Common myeloid progenitor, CD34-positive (primary cell): Measurements from ENCODE around the gene CALY.

Experiments
- CTCF ChIA-PET: fragments of 350-600 bp; sonication (Branson Sonifier 250); formaldehyde crosslinking; loops from one replicate; lab custom pipeline; 2021; ENCODE audit warnings: antibody characterized with exemption; lab: Charles Lee
- POLR2A ChIA-PET: fragments of 350-600 bp; sonication (Branson Sonifier 250); formaldehyde crosslinking; loops from one replicate; lab custom pipeline; 2021; ENCODE audit warnings: antibody characterized with exemption; lab: Charles Lee
- DNase-seq, 3 donors: peaks; one replicate each; pipeline versions ENCODE4 v3.0.0 to v3.0.0-alpha.2; 2013
- H3K27ac ChIP-seq, 2 experiments: 1 replicate in 1 of 2; 2 replicates in 1 of 2; pipeline ENCODE4 v1.7.0; 2013; ENCODE audit warnings: inconsistent platforms in 2 of 2, low read length in 2 of 2, mild to moderate bottlenecking in 2 of 2, low read depth in 1 of 2, moderate library complexity in 1 of 2; ENCODE audit not compliant: severe bottlenecking in 2 of 2, insufficient read depth in 1 of 2, poor library complexity in 1 of 2
- H3K27me3 ChIP-seq, 5 experiments: replicated peaks in 2 of 5; 1 replicate in 3 of 5; 2 replicates in 2 of 5; pipeline versions ENCODE4 v1.6.1 to v1.7.0; 2013; ENCODE audit warnings: low read length in 4 of 5, mild to moderate bottlenecking in 2 of 5, moderate library complexity in 2 of 5, inconsistent platforms in 1 of 5; ENCODE audit not compliant: insufficient read depth in 5 of 5, control insufficient read depth in 4 of 5
- H3K36me3 ChIP-seq, 4 experiments: 1 replicate in 2 of 4; 2 replicates in 2 of 4; pipeline versions ENCODE4 v1.6.1 to v1.7.0; 2013; ENCODE audit warnings: low read length in 3 of 4, control low read depth in 1 of 4, mild to moderate bottlenecking in 1 of 4; ENCODE audit not compliant: control insufficient read depth in 4 of 4, insufficient read depth in 4 of 4
- H3K4me1 ChIP-seq, 4 experiments: 1 replicate in 3 of 4; 2 replicates in 1 of 4; pipeline versions ENCODE4 v1.6.1 to v1.7.1; 2013; ENCODE audit warnings: low read length in 3 of 4, mild to moderate bottlenecking in 3 of 4, control low read depth in 1 of 4, inconsistent platforms in 1 of 4, moderate library complexity in 1 of 4; ENCODE audit not compliant: control insufficient read depth in 4 of 4, insufficient read depth in 4 of 4; ENCODE audit errors: control extremely low read depth in 1 of 4
- H3K4me3 ChIP-seq, 7 experiments: 1 replicate in 4 of 7; 2 replicates in 3 of 7; pipeline versions ENCODE4 v1.5.1 to v1.7.0; 2013; ENCODE audit warnings: mild to moderate bottlenecking in 7 of 7, low read length in 6 of 7, moderate library complexity in 6 of 7, inconsistent platforms in 2 of 7, low read depth in 2 of 7, control low read depth in 1 of 7; ENCODE audit not compliant: insufficient read depth in 4 of 7, control insufficient read depth in 1 of 7; ENCODE audit errors: extremely low read depth in 1 of 7
- H3K9me3 ChIP-seq, 5 experiments: 1 replicate in 4 of 5; 2 replicates in 1 of 5; pipeline versions ENCODE4 v1.6.1 to v1.7.1; 2013; ENCODE audit warnings: low read length in 4 of 5, mild to moderate bottlenecking in 2 of 5, inconsistent platforms in 1 of 5, low read depth in 1 of 5, moderate library complexity in 1 of 5; ENCODE audit not compliant: control insufficient read depth in 4 of 5, insufficient read depth in 2 of 5; ENCODE audit errors: control extremely low read depth in 1 of 5
- WGBS: methylation state at CpG from one replicate; pipeline ENCODE4 v1.1.5; 2013; ENCODE audit not compliant: insufficient coverage; 5-methylcytosine and 5-hydroxymethylcytosine counted together

CALY gene

DNA sequence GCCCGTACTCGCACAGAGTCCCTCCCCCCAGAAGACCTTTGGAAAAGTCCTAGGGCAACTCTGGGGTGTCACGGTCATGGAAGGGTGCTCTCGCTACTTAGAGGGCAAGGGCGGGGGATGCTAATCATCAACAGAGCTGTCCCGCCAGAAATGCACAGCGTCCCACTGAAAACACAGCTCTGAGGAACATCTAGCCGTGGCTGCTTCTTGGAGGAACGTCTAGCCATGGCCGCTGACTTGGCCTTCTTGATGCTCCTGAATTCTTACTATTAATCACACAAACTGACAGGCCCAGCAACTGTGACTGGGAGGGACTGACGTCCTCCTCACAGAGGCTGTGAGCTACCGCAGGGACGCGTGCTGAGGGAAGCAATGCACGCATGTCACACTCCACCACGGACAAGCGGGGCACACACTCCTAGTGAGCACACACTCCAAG lies 29.7 kb downstream of the CALY start:
- Histone ChIP-seq H3K9me3 (no peaks in the 10 kb centered on the region), H3K36me3 (peaks cover 3 to 32% (median 23%) of the 10 kb centered on the region in 4 experiments), H3K4me3 (peak overlapping the region in 2 of 7 experiments; percentile 81 to 96), H3K4me1 (peaks cover 0 to 23% (median 19%) of the 10 kb centered on the region in 4 experiments), H3K27ac (peak overlapping the region in 1 of 2 experiments; percentile 96), H3K27me3 (no peaks in the 10 kb centered on the region)
- POLR2A ChIA-PET = interaction anchor here (2.7 kb wide), 1 partner anchor 31 kb away, joined by 11 read pairs; the partner anchor contains the start of gene ADAM8
- DNase-seq = no peak
- CTCF ChIA-PET = interaction anchor here (0.7 to 3.3 kb wide), 11 partner anchors 8 to 80 kb away, joined by 3 to 46 read pairs (median 5); partner anchors contain the start of gene ADAM8
- WGBS = 90% methylated on average over 12 of the region's 17 CpGs

DNA sequence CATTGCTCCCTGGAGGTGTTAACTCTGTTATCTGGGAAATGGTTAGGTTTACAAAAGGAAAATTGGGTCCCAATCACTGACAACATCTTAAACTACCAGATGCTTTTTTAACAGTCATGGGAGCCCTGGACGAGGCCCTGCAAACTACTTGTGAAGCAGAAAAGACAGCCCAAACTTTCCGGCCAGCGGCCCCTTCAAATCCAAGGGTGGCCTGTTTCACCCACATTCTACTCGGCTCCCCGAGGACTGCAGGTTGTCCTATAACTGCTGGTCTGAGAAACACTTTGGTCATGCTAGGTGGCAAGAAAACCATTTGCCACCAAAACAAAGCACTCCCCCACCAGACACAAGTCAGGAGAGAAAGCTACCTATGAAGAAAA lies 30.6 kb downstream of the CALY start:
- ChIA-PET CTCF (interaction anchor here (1.3 to 3.3 kb wide), 3 partner anchors 10 to 30 kb away, joined by 4 to 46 read pairs (median 12); partner anchors contain the start of gene ADAM8), POLR2A (interaction anchor here (0.6 kb wide), 1 partner anchor 77 kb away, joined by 5 read pairs; no protein-coding TSS in a partner anchor)
- DNase-seq = no peak
- peaks cover 3 to 27% (median 19%) of the 10 kb centered on the region in 4 experiments for H3K36me3 ChIP-seq
- peak overlapping the region in 1 of 2 experiments; percentile 74 for H3K27ac ChIP-seq
- no peaks in the 10 kb centered on the region for H3K27me3 ChIP-seq
- 100% methylated on average over 5 of the region's 5 CpGs for WGBS
- H3K4me1 ChIP-seq = peaks cover 0 to 23% (median 19%) of the 10 kb centered on the region in 4 experiments
- H3K9me3 ChIP-seq = no peaks in the 10 kb centered on the region
- no peak overlapping the region for H3K4me3 ChIP-seq

DNA sequence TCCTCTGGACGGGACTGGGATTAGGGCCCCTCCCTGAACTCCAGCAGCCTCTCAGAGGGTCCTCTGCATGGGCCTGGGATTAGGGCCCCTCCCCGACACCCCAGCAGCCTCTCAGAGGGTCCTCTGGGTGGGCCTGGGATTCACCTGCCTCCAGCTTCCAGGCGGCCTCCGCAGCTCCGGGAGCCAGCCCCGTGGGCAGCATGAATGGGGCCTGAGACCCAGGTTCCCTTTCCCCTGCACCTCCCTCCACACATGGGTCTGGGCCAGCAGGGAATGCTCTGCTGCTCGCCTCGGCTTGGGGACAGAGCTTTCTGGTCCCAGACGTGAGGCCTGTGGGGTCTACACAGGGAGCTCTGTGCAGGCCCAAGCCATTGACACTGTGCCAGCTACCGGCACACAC lies 33.5 kb downstream of the CALY start:
- no peak for DNase-seq
- 96% methylated on average over 7 of the region's 10 CpGs for WGBS
- ChIA-PET POLR2A (no interaction called here), CTCF (interaction anchor here (0.7 to 2.5 kb wide), 7 partner anchors 9 to 45 kb away, joined by 3 to 14 read pairs (median 4); no protein-coding TSS in a partner anchor)
- Histone ChIP-seq H3K9me3 (no peaks in the 10 kb centered on the region), H3K4me1 (peaks cover 0 to 18% (median 13%) of the 10 kb centered on the region in 4 experiments), H3K36me3 (peaks cover 16 to 41% (median 30%) of the 10 kb centered on the region in 4 experiments), H3K27ac (no peak overlapping the region), H3K27me3 (no peaks in the 10 kb centered on the region), H3K4me3 (no peak overlapping the region)

DNA sequence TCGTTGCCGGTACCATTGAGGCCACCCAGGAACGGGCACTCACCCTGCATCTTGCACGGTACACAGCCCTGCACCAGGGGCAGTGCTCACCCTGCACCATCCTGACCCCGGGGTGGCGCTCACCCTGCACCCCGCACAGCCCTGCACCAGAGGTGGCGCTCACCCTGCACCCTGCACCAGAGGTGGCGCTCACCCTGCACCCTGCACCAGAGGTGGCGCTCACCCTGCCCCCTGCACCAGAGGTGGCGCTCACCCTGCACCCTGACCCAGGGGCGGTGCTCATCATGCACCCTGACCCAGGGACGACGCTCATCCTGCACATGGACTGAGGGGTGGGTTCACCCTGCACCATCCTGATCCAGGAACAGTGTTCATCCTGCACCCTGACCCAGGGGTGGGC lies 34.5 kb downstream of the CALY start:
- no peak for DNase-seq
- Histone ChIP-seq H3K9me3 (no peaks in the 10 kb centered on the region), H3K27ac (no peak overlapping the region), H3K27me3 (no peaks in the 10 kb centered on the region), H3K4me1 (peaks cover 0 to 10% (median 4%) of the 10 kb centered on the region in 4 experiments), H3K4me3 (no peak overlapping the region), H3K36me3 (peaks cover 17 to 50% (median 39%) of the 10 kb centered on the region in 4 experiments)
- POLR2A ChIA-PET = no interaction called here
- 96% methylated on average over 11 of the region's 14 CpGs for WGBS
- CTCF ChIA-PET = interaction anchor here (1.2 to 2.5 kb wide), 4 partner anchors 8 to 44 kb away, joined by 4 to 14 read pairs (median 7); no protein-coding TSS in a partner anchor

DNA sequence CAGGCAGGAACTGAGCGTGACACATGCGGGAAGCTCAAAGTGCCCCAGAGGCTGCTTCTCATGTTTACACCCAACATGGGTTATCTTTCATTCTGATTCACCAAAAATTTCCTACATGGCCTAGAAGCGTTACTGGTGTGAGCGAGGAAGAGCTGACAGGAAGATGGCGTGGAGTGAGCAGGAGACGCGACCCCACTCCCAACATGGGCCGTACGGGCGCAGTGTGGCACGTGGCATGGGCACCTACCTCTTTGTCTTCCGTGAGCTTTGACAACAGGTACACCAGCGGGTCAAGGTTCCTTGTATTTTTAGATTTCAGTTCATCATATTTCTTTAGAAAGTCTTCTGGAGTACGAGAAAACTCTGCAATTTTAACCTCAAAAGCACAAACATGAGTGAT lies 37.0 kb downstream of the CALY start:
- no peak overlapping the region for H3K27ac ChIP-seq
- H3K4me3 ChIP-seq = no peak overlapping the region
- no peaks in the 10 kb centered on the region for H3K27me3 ChIP-seq
- 96% methylated on average over 12 of the region's 14 CpGs for WGBS
- DNase-seq = no peak
- no peaks in the 10 kb centered on the region for H3K4me1 ChIP-seq
- H3K9me3 ChIP-seq = no peaks in the 10 kb centered on the region
- CTCF ChIA-PET = interaction anchor here (1.0 to 2.3 kb wide), 4 partner anchors 8 to 41 kb away, joined by 3 to 12 read pairs (median 4); no protein-coding TSS in a partner anchor
- peaks cover 17 to 74% (median 57%) of the 10 kb centered on the region in 4 experiments for H3K36me3 ChIP-seq
- POLR2A ChIA-PET = no interaction called here

DNA sequence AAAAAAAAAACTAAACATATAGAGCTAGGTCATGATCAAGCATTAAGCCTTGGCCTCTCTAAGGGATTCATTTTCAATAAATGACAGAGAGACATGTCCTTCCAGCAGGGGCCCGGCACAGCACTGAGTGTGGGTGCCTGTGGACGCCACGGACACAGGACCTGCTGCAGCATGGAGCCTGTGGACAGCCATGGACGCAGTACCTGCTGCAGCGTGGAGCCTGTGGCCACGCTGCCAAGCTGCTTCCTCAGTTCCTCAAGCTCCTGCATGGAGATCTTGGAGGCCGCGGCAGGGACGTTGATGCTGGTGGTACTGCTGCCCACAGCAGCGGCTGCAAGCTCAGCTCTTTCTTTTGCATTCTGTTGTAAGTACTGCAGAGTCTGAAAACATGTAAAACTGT lies 37.5 kb downstream of the CALY start:
- H3K4me3 ChIP-seq = no peak overlapping the region
- H3K27ac ChIP-seq = no peak overlapping the region
- no peak for DNase-seq
- H3K9me3 ChIP-seq = no peaks in the 10 kb centered on the region
- over 99% methylated on average over 10 of the region's 10 CpGs for WGBS
- ChIA-PET POLR2A (no interaction called here), CTCF (interaction anchor here (1.0 to 2.3 kb wide), 4 partner anchors 8 to 40 kb away, joined by 3 to 12 read pairs (median 4); no protein-coding TSS in a partner anchor)
- H3K4me1 ChIP-seq = no peaks in the 10 kb centered on the region
- peaks cover 17 to 79% (median 62%) of the 10 kb centered on the region in 4 experiments for H3K36me3 ChIP-seq
- no peaks in the 10 kb centered on the region for H3K27me3 ChIP-seq

DNA sequence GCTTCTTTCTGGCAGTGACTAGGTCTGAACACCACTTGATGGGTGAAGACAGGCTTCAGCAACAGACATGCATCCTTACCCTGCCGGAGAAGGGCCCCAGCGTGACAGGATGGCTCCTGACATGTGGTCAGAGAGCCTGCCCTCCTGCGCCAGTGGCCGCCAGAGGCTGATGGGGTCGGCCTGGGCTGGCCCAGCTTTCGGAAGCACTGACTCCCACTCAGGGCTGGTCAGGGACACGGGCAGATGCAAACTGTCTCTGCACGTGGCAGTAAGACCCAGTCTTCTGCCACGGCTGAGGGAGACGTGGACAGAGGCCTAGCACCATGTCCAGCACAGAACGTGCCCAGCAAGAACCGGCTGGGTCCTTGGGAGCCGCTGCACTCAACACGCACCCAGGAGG lies 38.2 kb downstream of the CALY start:
- H3K9me3 ChIP-seq = no peaks in the 10 kb centered on the region
- CTCF ChIA-PET = interaction anchor here (1.0 to 2.3 kb wide), 3 partner anchors 9 to 18 kb away, joined by 3 to 12 read pairs (median 4); no protein-coding TSS in a partner anchor
- peaks cover 19 to 84% (median 69%) of the 10 kb centered on the region in 4 experiments for H3K36me3 ChIP-seq
- no peak overlapping the region for H3K27ac ChIP-seq
- no peaks in the 10 kb centered on the region for H3K27me3 ChIP-seq
- H3K4me3 ChIP-seq = no peak overlapping the region
- DNase-seq = no peak
- no peaks in the 10 kb centered on the region for H3K4me1 ChIP-seq
- WGBS = 98% methylated on average over 13 of the region's 14 CpGs
- POLR2A ChIA-PET = interaction anchor here (1.1 kb wide), 1 partner anchor 20 kb away, joined by 5 read pairs; no protein-coding TSS in a partner anchor
